ENCODE measurements around the gene SYNE3. TPM values are rescaled to one million over a fixed set of nuclear protein-coding genes. Genes with fewer than 3 reads are reported as not detected.

SYNE3 gene
- total RNA-seq, 2 donors from 2014 or later: 8.2 to 13.2 TPM

GRCh38 chr14:95522116-95522515, 5.7 kb upstream of the SYNE3 start:
- H3K4me1 ChIP-seq: peaks cover 0 to 78% of the 10 kb centered on the region in 2 donors
- H3K4me3 ChIP-seq: no peak overlapping the region
- no peak for TF ChIP-seq CTCF (IDR thresholded peaks at IDR 0.05)
- H3K36me3 ChIP-seq: no peaks in the 10 kb centered on the region
- H3K9me3 ChIP-seq: no peaks in the 10 kb centered on the region
- DNase-seq (ENCODE audit: low spot score): peak; percentile 58
- H3K27ac ChIP-seq: peak overlapping the region; percentile 38 to 70
- no peaks in the 10 kb centered on the region for H3K27me3 ChIP-seq

DNA sequence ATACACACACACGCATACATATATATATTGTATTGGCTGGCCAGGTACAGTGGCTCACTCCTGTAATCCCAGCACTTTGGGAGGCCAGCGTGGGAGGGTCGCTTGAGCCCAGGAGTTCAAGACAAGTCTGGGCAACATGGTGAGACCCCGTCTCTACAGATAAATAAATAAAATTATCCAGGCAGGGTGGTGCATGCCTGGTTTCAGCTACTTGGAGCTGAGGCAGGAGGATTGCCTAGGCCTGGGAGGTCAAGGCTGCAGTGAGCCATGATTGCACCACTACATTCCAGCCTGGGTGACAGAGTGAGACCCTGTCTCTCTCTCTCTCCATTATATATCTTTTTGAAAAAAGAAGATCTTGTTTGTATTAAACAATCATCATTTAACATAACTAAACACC, 4.6 kb upstream of the SYNE3 start:
- TF ChIP-seq CTCF (IDR thresholded peaks at IDR 0.05): no peak
- DNase-seq (ENCODE audit: low spot score): no peak
- peak overlapping the region in 1 of 2 donors; percentile 70 for H3K27ac ChIP-seq
- H3K4me1 ChIP-seq: peaks cover 0 to 73% of the 10 kb centered on the region in 2 donors
- H3K27me3 ChIP-seq: no peaks in the 10 kb centered on the region
- H3K36me3 ChIP-seq: no peaks in the 10 kb centered on the region
- no peak overlapping the region for H3K4me3 ChIP-seq
- H3K9me3 ChIP-seq: no peaks in the 10 kb centered on the region

GRCh38 chr14:95520346-95520745, 3.9 kb upstream of the SYNE3 start:
- TF ChIP-seq CTCF (IDR thresholded peaks at IDR 0.05): no peak
- Histone ChIP-seq H3K27me3 (no peaks in the 10 kb centered on the region), H3K4me3 (no peak overlapping the region), H3K9me3 (no peaks in the 10 kb centered on the region), H3K4me1 (peaks cover 0 to 74% of the 10 kb centered on the region in 2 donors), H3K36me3 (no peaks in the 10 kb centered on the region), H3K27ac (peak overlapping the region; percentile 54 to 97)
- no peak for DNase-seq (ENCODE audit: low spot score)

DNA sequence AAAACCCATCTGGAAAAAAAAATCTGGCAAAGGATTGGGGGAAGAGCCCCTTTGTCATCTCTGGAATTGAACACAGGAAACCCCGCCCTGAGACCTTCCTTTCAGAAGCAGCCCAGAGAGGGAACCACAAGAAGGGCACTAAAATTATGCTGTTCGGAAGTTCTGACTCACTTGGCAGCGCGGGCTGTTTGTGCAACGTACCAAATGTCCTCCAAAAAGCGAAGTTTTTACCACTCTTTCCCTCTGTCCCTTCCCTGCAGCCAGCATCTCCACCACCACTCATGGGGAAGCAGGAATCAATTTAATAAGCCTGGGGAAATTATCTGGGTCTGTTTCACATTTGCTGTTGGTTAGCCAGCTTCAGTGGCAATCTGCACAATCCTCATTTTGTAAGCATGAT, 3.2 kb upstream of the SYNE3 start:
- H3K36me3 ChIP-seq: no peaks in the 10 kb centered on the region
- H3K27me3 ChIP-seq: no peaks in the 10 kb centered on the region
- peaks cover 0 to 78% of the 10 kb centered on the region in 2 donors for H3K4me1 ChIP-seq
- no peak overlapping the region for H3K4me3 ChIP-seq
- peak; percentile 95 for DNase-seq (ENCODE audit: low spot score)
- H3K9me3 ChIP-seq: no peaks in the 10 kb centered on the region
- peak overlapping the region; percentile 54 to 97 for H3K27ac ChIP-seq
- no peak for TF ChIP-seq CTCF (IDR thresholded peaks at IDR 0.05)

GRCh38 chr14:95518045-95518751, 1.7 kb upstream of the SYNE3 start:
- TF ChIP-seq CTCF (IDR thresholded peaks at IDR 0.05): no peak
- H3K27me3 ChIP-seq: no peaks in the 10 kb centered on the region
- H3K9me3 ChIP-seq: no peaks in the 10 kb centered on the region
- no peak for DNase-seq (ENCODE audit: low spot score)
- H3K27ac ChIP-seq: peak overlapping the region; percentile 88 to 97
- H3K4me1 ChIP-seq: peaks cover 0 to 74% of the 10 kb centered on the region in 2 donors
- no peak overlapping the region for H3K4me3 ChIP-seq
- H3K36me3 ChIP-seq: no peaks in the 10 kb centered on the region

Measured in right atrium auricular region (tissue), 2 donors.